Panc1 (cell line): Measurements from ENCODE around the gene EME2. TPM values are rescaled to one million over a fixed set of nuclear protein-coding genes. Genes with fewer than 3 reads are reported as not detected.

Source experiments
- ATAC-seq: fragments of 200-7000 bp; cut with Tn5 transposase; 2 replicates; pipeline ENCODE4 v1.9.1; 2020; ENCODE audit warnings: mild to moderate bottlenecking, moderate library complexity
- BruUV-seq: library from RNA; stranded (reverse); fragments of 400-500 nt; replicated peaks from 2 replicates; lab custom pipeline; 2021; lab: Mats Ljungman, UMichigan
- CTCF ChIA-PET: fragments of 300-600 bp; sonication (Branson Sonifier 250); formaldehyde crosslinking; loops from one replicate; lab custom pipeline; 2022; ENCODE audit warnings: antibody characterized with exemption; lab: Charles Lee
- POLR2A ChIA-PET: fragments of 300-600 bp; sonication (Branson Sonifier 250); formaldehyde crosslinking; loops from one replicate; lab custom pipeline; 2022; ENCODE audit warnings: antibody characterized with exemption; lab: Charles Lee
- DNase-seq: peaks from one replicate; pipeline ENCODE4 v3.0.0-alpha.2; 2010; ENCODE audit warnings: low read depth, low spot score
- H3K27ac ChIP-seq: 2 replicates; pipeline ENCODE4 v1.5.1; 2011; ENCODE audit warnings: mild to moderate bottlenecking, low read length, inconsistent platforms
- H3K27me3 ChIP-seq: fragments of 200-500 bp; sonication (Bioruptor generic); 2 replicates; pipeline ENCODE4 v1.6.0; 2014; ENCODE audit warnings: low read length, inconsistent platforms; ENCODE audit not compliant: control insufficient read depth, insufficient read depth
- H3K36me3 ChIP-seq: fragments of 200-500 bp; sonication (Bioruptor generic); 2 replicates; pipeline ENCODE4 v1.5.1; 2014; ENCODE audit warnings: inconsistent platforms, mild to moderate bottlenecking, low read length, moderate library complexity; ENCODE audit not compliant: control insufficient read depth, insufficient read depth
- H3K4me1 ChIP-seq: 2 replicates; pipeline ENCODE4 v1.5.1; 2011; ENCODE audit warnings: inconsistent platforms, mild to moderate bottlenecking, low read length, moderate library complexity; ENCODE audit not compliant: control insufficient read depth, insufficient read depth
- H3K4me3 ChIP-seq, 2 experiments: 2 replicates each; pipeline ENCODE4 v1.5.1; 2011 to 2012; ENCODE audit warnings: low read depth in 2 of 2, low read length in 2 of 2, mild to moderate bottlenecking in 2 of 2, inconsistent platforms in 1 of 2, moderate library complexity in 1 of 2
- H3K9me3 ChIP-seq: fragments of 200-500 bp; sonication (Bioruptor generic); 2 replicates; pipeline ENCODE4 v1.5.1; 2014; ENCODE audit warnings: low read depth, mild to moderate bottlenecking, inconsistent platforms, low read length, moderate library complexity; ENCODE audit not compliant: control insufficient read depth, insufficient read depth
- CTCF ChIP-seq: fragments of 450-650 bp; IDR thresholded peaks from 2 replicates; pipeline ENCODE4 v1.5.1; 2017; ENCODE audit warnings: mild to moderate bottlenecking
- POLR2AphosphoS5 ChIP-seq: IDR thresholded peaks from 2 replicates; pipeline ENCODE4 v1.6.1; 2012; ENCODE audit warnings: mild to moderate bottlenecking, low read depth, low read length, moderate library complexity
- REST ChIP-seq, 2 experiments: IDR thresholded peaks; 2 replicates each; pipeline ENCODE4 v1.6.1; 2011 to 2012; ENCODE audit warnings: low read depth in 2 of 2, control low read depth in 1 of 2, low read length in 1 of 2, mild to moderate bottlenecking in 1 of 2, moderate library complexity in 1 of 2; ENCODE audit not compliant: insufficient read depth in 1 of 2
- SIN3A ChIP-seq: IDR thresholded peaks from 2 replicates; pipeline ENCODE4 v1.6.1; 2012; ENCODE audit warnings: low read depth, mild to moderate bottlenecking, low read length, moderate library complexity, borderline replicate concordance; ENCODE audit not compliant: insufficient read depth
- TCF7L2 ChIP-seq: IDR thresholded peaks from 2 replicates; pipeline ENCODE4 v1.6.1; 2011; ENCODE audit warnings: mild to moderate bottlenecking, low read depth, low read length, inconsistent platforms
- in situ Hi-C: cut with HindIII; loops from 2 replicates; pipeline ENCODE4 v1.10.0; 2016; ENCODE audit warnings: low sequenced_read_pairs, low pct_unique_long_range_greater_than_20kb
- intact Hi-C: fragments of 100-400 bp; cut with micrococcal nuclease; formaldehyde crosslinking; loops from one replicate; pipeline ENCODE4 v1.10.0; 2022; ENCODE audit not compliant: unreplicated experiment
- total RNA-seq: library from RNA; stranded (reverse); gene quantifications from one replicate; pipeline ENCODE4 v1.2.1, GENCODE V29; 2021; ENCODE audit not compliant: unreplicated experiment

The EME2 gene
- total RNA-seq, 1 experiment from 2014 or later, result 53.4 TPM

GRCh38 chr16:1741553-1742165, 31.0 kb upstream of the EME2 start:
- ATAC-seq (no peak), DNase-seq (no peak)
- BruUV-seq, result no TSS peak
- no peaks in the 10 kb centered on the region for H3K27me3 ChIP-seq
- intact Hi-C loops (no loop called here), in situ Hi-C loops (no loop called here)
- H3K4me1 ChIP-seq, result no peaks in the 10 kb centered on the region
- no peaks in the 10 kb centered on the region for H3K9me3 ChIP-seq
- H3K36me3 ChIP-seq, result no peaks in the 10 kb centered on the region; the same call in 1 of the 2 replicates
- no peak overlapping the region for H3K27ac ChIP-seq
- ChIA-PET POLR2A (no interaction called here), CTCF (no interaction called here)
- no peak overlapping the region for H3K4me3 ChIP-seq
- no peak for TF ChIP-seq REST (IDR thresholded peaks at IDR 0.05; ENCODE audit: insufficient read depth in 1 of 2, low read depth in 2 of 2, low read length in 1 of 2)
- no peak for TF ChIP-seq TCF7L2
- TF ChIP-seq SIN3A, result no peak
- no peak for TF ChIP-seq CTCF
- TF ChIP-seq POLR2AphosphoS5, result no peak

GRCh38 chr16:1743376-1744337, 29.0 kb upstream of the EME2 start:
- no peak for ATAC-seq
- H3K4me3 ChIP-seq, result no peak overlapping the region
- H3K9me3 ChIP-seq, result no peaks in the 10 kb centered on the region
- no peak for TF ChIP-seq SIN3A
- no peak for DNase-seq
- in situ Hi-C loops (no loop called here), intact Hi-C loops (no loop called here)
- H3K27ac ChIP-seq, result no peak overlapping the region
- no peaks in the 10 kb centered on the region for H3K27me3 ChIP-seq
- ChIA-PET POLR2A (no interaction called here), CTCF (no interaction called here)
- no peaks in the 10 kb centered on the region; the same call in 1 of the 2 replicates for H3K36me3 ChIP-seq
- H3K4me1 ChIP-seq, result no peaks in the 10 kb centered on the region
- BruUV-seq, result no TSS peak
